H9 (cell line): Measurements from ENCODE around the gene MAN1B1. TPM values are rescaled to one million over a fixed set of nuclear protein-coding genes. Genes with fewer than 3 reads are reported as not detected.

ENCODE experiments used
- DNase-seq: peaks from one replicate; pipeline ENCODE4 v3.0.0-alpha.2; 2017
- H2AFZ ChIP-seq: one replicate; pipeline ENCODE4 v1.6.1; 2013; ENCODE audit warnings: mild to moderate bottlenecking, low read length, control low read depth, moderate library complexity
- H2AK5ac ChIP-seq: 2 replicates; pipeline ENCODE4 v1.6.1; 2013; ENCODE audit warnings: low read length, control low read depth, mixed read lengths; ENCODE audit not compliant: insufficient read length
- H2BK120ac ChIP-seq: one replicate; pipeline ENCODE4 v1.6.1; 2013; ENCODE audit warnings: low read depth, mild to moderate bottlenecking, low read length, control low read depth, inconsistent platforms; ENCODE audit not compliant: poor library complexity, severe bottlenecking
- H2BK12ac ChIP-seq: 2 replicates; pipeline ENCODE4 v1.6.1; 2013; ENCODE audit warnings: low read length, control low read depth, mixed read lengths, low read depth; ENCODE audit not compliant: insufficient read length
- H2BK15ac ChIP-seq: 2 replicates; pipeline ENCODE4 v1.6.1; 2013; ENCODE audit warnings: low read depth, low read length, control low read depth
- H2BK20ac ChIP-seq: one replicate; pipeline ENCODE4 v1.6.1; 2013; ENCODE audit warnings: low read depth, mild to moderate bottlenecking, low read length, control low read depth, inconsistent platforms; ENCODE audit not compliant: poor library complexity, severe bottlenecking
- H2BK5ac ChIP-seq: 2 replicates; pipeline ENCODE4 v1.6.1; 2013; ENCODE audit warnings: low read length, control low read depth, mixed read lengths; ENCODE audit not compliant: insufficient read length
- H3K14ac ChIP-seq: 2 replicates; pipeline ENCODE4 v1.6.1; 2013; ENCODE audit warnings: low read length, control low read depth; ENCODE audit not compliant: insufficient read depth
- H3K18ac ChIP-seq: 2 replicates; pipeline ENCODE4 v1.6.1; 2013; ENCODE audit warnings: low read depth, mild to moderate bottlenecking, mixed read lengths, low read length, control low read depth; ENCODE audit not compliant: insufficient read length
- H3K23ac ChIP-seq: 2 replicates; pipeline ENCODE4 v1.6.1; 2013; ENCODE audit warnings: low read length, control low read depth, mixed read lengths, low read depth; ENCODE audit not compliant: insufficient read length
- H3K23me2 ChIP-seq: 2 replicates; pipeline ENCODE4 v1.6.1; 2013; ENCODE audit warnings: low read depth, mild to moderate bottlenecking, mixed read lengths, low read length, control low read depth; ENCODE audit not compliant: insufficient read length, poor library complexity, severe bottlenecking
- H3K27ac ChIP-seq: 2 replicates; pipeline ENCODE4 v1.5.1; 2013; ENCODE audit warnings: low read length, control low read depth, mixed read lengths, low read depth; ENCODE audit not compliant: insufficient read length
- H3K27me3 ChIP-seq: 2 replicates; pipeline ENCODE4 v1.6.1; 2013; ENCODE audit warnings: low read length, control low read depth, inconsistent platforms; ENCODE audit not compliant: insufficient read depth
- H3K4ac ChIP-seq: 2 replicates; pipeline ENCODE4 v1.6.1; 2013; ENCODE audit warnings: low read depth, mild to moderate bottlenecking, control low read depth, inconsistent platforms, low read length, moderate library complexity
- H3K4me1 ChIP-seq: 2 replicates; pipeline ENCODE4 v1.6.1; 2013; ENCODE audit warnings: low read length, control low read depth, inconsistent platforms; ENCODE audit not compliant: insufficient read depth
- H3K4me2 ChIP-seq: 2 replicates; pipeline ENCODE4 v1.6.1; 2013; ENCODE audit warnings: low read length, control low read depth, mixed read lengths; ENCODE audit not compliant: insufficient read length, insufficient read depth
- H3K56ac ChIP-seq: 2 replicates; pipeline ENCODE4 v1.6.1; 2013; ENCODE audit warnings: low read depth, mild to moderate bottlenecking, mixed read lengths, low read length, control low read depth; ENCODE audit not compliant: insufficient read length
- H3K79me1 ChIP-seq: 2 replicates; pipeline ENCODE4 v1.6.1; 2013; ENCODE audit warnings: low read depth, mild to moderate bottlenecking, moderate library complexity, low read length, control low read depth, inconsistent platforms; ENCODE audit not compliant: insufficient read depth, poor library complexity, severe bottlenecking
- H3K79me2 ChIP-seq: 2 replicates; pipeline ENCODE4 v1.6.1; 2013; ENCODE audit warnings: low read length, control low read depth, inconsistent platforms; ENCODE audit not compliant: insufficient read depth
- H3K9ac ChIP-seq: 2 replicates; pipeline ENCODE4 v1.6.1; 2013; ENCODE audit warnings: low read length, control low read depth, mixed read lengths; ENCODE audit not compliant: insufficient read length; ENCODE audit errors: extremely low read depth
- H3K9me3 ChIP-seq: one replicate; pipeline ENCODE4 v1.6.1; 2013; ENCODE audit warnings: low read depth, low read length, inconsistent platforms; ENCODE audit not compliant: control insufficient read depth
- H3T11ph ChIP-seq: one replicate; pipeline ENCODE4 v1.6.1; 2013; ENCODE audit warnings: mild to moderate bottlenecking, low read length, control low read depth, inconsistent platforms
- H4K20me1 ChIP-seq: one replicate; pipeline ENCODE4 v1.6.1; 2013; ENCODE audit not compliant: control insufficient read depth, insufficient read length, insufficient read depth
- H4K5ac ChIP-seq: 2 replicates; pipeline ENCODE4 v1.6.1; 2013; ENCODE audit warnings: low read depth, mild to moderate bottlenecking, mixed read lengths, low read length, control low read depth; ENCODE audit not compliant: insufficient read length
- H4K8ac ChIP-seq: replicated peaks from 2 replicates; pipeline ENCODE4 v1.6.1; 2013; ENCODE audit warnings: low read length, control low read depth, mixed read lengths, low read depth; ENCODE audit not compliant: insufficient read length
- H4K91ac ChIP-seq: 2 replicates; pipeline ENCODE4 v1.6.1; 2013; ENCODE audit warnings: low read depth, mild to moderate bottlenecking, moderate library complexity, mixed read lengths, low read length, control low read depth; ENCODE audit not compliant: insufficient read length
- H3K27ac Mint-ChIP-seq, 3 experiments: 2 replicates in 2 of 3; 3 replicates in 1 of 3; pipeline ENCODE4 v1.8.0; 2020 to 2021; ENCODE audit warnings: mixed read lengths in 3 of 3, mild to moderate bottlenecking in 1 of 3, moderate library complexity in 1 of 3
- H3K27me3 Mint-ChIP-seq: 2 replicates; pipeline ENCODE4 v1.8.0; 2021; ENCODE audit warnings: low read depth, mild to moderate bottlenecking, moderate library complexity, mixed read lengths
- H3K36me3 Mint-ChIP-seq, 3 experiments: 2 replicates in 2 of 3; 3 replicates in 1 of 3; pipeline ENCODE4 v1.8.0; 2020 to 2021; ENCODE audit warnings: low read depth in 3 of 3, mixed read lengths in 3 of 3; ENCODE audit not compliant: insufficient read depth in 1 of 3
- H3K4me1 Mint-ChIP-seq, 2 experiments: 2 replicates each; pipeline ENCODE4 v1.8.0; 2020; ENCODE audit warnings: mixed read lengths in 2 of 2
- H3K4me3 Mint-ChIP-seq, 2 experiments: 2 replicates in 1 of 2; 3 replicates in 1 of 2; pipeline ENCODE4 v1.8.0; 2020 to 2021; ENCODE audit warnings: mild to moderate bottlenecking in 2 of 2, mixed read lengths in 2 of 2, moderate library complexity in 1 of 2
- H3K9me3 Mint-ChIP-seq, 2 experiments: 2 replicates in 1 of 2; 3 replicates in 1 of 2; pipeline ENCODE4 v1.8.0; 2020; ENCODE audit warnings: mild to moderate bottlenecking in 2 of 2, mixed read lengths in 2 of 2, moderate library complexity in 1 of 2
- CTCF ChIP-seq: fragments of 200-600 bp; sonication (generic); conservative IDR thresholded peaks from 3 replicates; pipeline ENCODE4 v1.8.0; 2021; ENCODE audit warnings: antibody characterized with exemption, mild to moderate bottlenecking
- WGBS: extraction: QIAGEN DNeasy Blood & Tissue Kit; methylation state at CpG from one replicate; pipeline ENCODE4 v1.1.7; 2013; ENCODE audit warnings: missing lambda C conversion rate, low lambda C conversion rate, mixed read lengths; ENCODE audit not compliant: insufficient read length; ENCODE audit errors: extremely low coverage; 5-methylcytosine and 5-hydroxymethylcytosine counted together
- total RNA-seq: library from RNA; stranded (reverse); gene quantifications from 2 replicates; pipeline ENCODE4 v1.2.1, GENCODE V29; 2021

MAN1B1 gene
- total RNA-seq, 1 experiment from 2014 or later = 34.9 TPM

GRCh38 chr9:137110911-137111787, 24.4 kb downstream of the MAN1B1 start:
- Histone ChIP-seq H2BK12ac (no peak overlapping the region), H3K56ac (no peak overlapping the region), H3K18ac (no peak overlapping the region), H3K4ac (no peak overlapping the region), H2BK15ac (no peak overlapping the region), H3K79me2 (no peaks in the 10 kb centered on the region), H4K20me1 (no peaks in the 10 kb centered on the region), H4K8ac (no peak overlapping the region), H3K23ac (no peak overlapping the region), H3K9me3 (no peaks in the 10 kb centered on the region), H2BK5ac (no peak overlapping the region), H3K9ac (no peak overlapping the region), H3K14ac (no peak overlapping the region), H3K4me1 (no peaks in the 10 kb centered on the region), H3K27me3 (peaks cover 4% of the 10 kb centered on the region; the same call in 1 of the 2 replicates), H3K27ac (no peak overlapping the region), H2AK5ac (no peak overlapping the region), H3K4me2 (no peak overlapping the region), H2BK20ac (no peak overlapping the region), H3K23me2 (no peaks in the 10 kb centered on the region), H3T11ph (no peak overlapping the region), H2BK120ac (no peak overlapping the region), H4K91ac (no peak overlapping the region), H4K5ac (no peak overlapping the region), H2AFZ (no peak overlapping the region), H3K79me1 (no peaks in the 10 kb centered on the region)
- TF ChIP-seq CTCF = no peak
- H3K4me1 Mint-ChIP-seq = no peaks in the 10 kb centered on the region
- H3K4me3 Mint-ChIP-seq = no peak overlapping the region
- peaks cover 21% of the 10 kb centered on the region for H3K27me3 Mint-ChIP-seq
- no peak for DNase-seq
- peaks cover 0 to 10% (median 0%) of the 10 kb centered on the region in 3 experiments; a peak in 3 of 7 replicates for H3K36me3 Mint-ChIP-seq
- no CpG with 5 or more reads among the region's 28 CpGs for WGBS
- H3K27ac Mint-ChIP-seq = no peak overlapping the region; a peak in 1 of 7 replicates
- H3K9me3 Mint-ChIP-seq = no peaks in the 10 kb centered on the region
